Loucy (cell line): ENCODE measurements around the gene KRT32.
A peak's percentile ranks its signal among the peaks of the same experiment; 100 is the strongest.

ENCODE experiments used
- H2AFZ ChIP-seq: fragments of 200-600 bp; sonication (generic); 2 replicates; pipeline ENCODE4 v1.6.0; 2016; ENCODE audit warnings: antibody characterized with exemption, mild to moderate bottlenecking, low read length, moderate library complexity
- H3F3A ChIP-seq: fragments of 200-600 bp; 2 replicates; pipeline ENCODE4 v1.6.0; 2016; ENCODE audit warnings: antibody characterized with exemption, low read depth, mild to moderate bottlenecking
- H3K27me3 ChIP-seq: fragments of 200-600 bp; sonication (generic); 2 replicates; pipeline ENCODE4 v1.6.1; 2014; ENCODE audit warnings: low read length, mild to moderate bottlenecking; ENCODE audit not compliant: insufficient read depth, poor library complexity, severe bottlenecking
- H3K36me3 ChIP-seq: fragments of 200-600 bp; sonication (generic); 2 replicates; pipeline ENCODE4 v1.6.1; 2016; ENCODE audit warnings: low read length; ENCODE audit not compliant: insufficient read depth
- H3K4me1 ChIP-seq: fragments of 200-600 bp; sonication (generic); 2 replicates; pipeline ENCODE4 v1.5.1; 2014; ENCODE audit warnings: low read length, mild to moderate bottlenecking; ENCODE audit not compliant: insufficient read depth, poor library complexity, severe bottlenecking
- H3K4me2 ChIP-seq: fragments of 200-600 bp; sonication (generic); 2 replicates; pipeline ENCODE4 v1.6.0; 2014; ENCODE audit warnings: antibody characterized with exemption, low read length, low read depth, mild to moderate bottlenecking; ENCODE audit not compliant: poor library complexity, severe bottlenecking
- H3K4me3 ChIP-seq: fragments of 200-600 bp; sonication (generic); 2 replicates; pipeline ENCODE4 v1.5.1; 2014; ENCODE audit warnings: low read length, mild to moderate bottlenecking, mixed read lengths; ENCODE audit not compliant: poor library complexity, severe bottlenecking
- H3K79me2 ChIP-seq: fragments of 200-600 bp; sonication (generic); 2 replicates; pipeline ENCODE4 v1.6.1; 2014; ENCODE audit warnings: low read length; ENCODE audit not compliant: insufficient read depth
- H3K9ac ChIP-seq: fragments of 200-600 bp; sonication (generic); 2 replicates; pipeline ENCODE4 v1.6.0; 2014; ENCODE audit warnings: mild to moderate bottlenecking, low read depth, low read length, moderate library complexity; ENCODE audit not compliant: poor library complexity, severe bottlenecking
- H3K9me2 ChIP-seq: fragments of 200-600 bp; sonication (generic); replicated peaks from 2 replicates; pipeline ENCODE4 v1.6.1; 2016; ENCODE audit warnings: low read depth, low read length, mixed read lengths
- H3K9me3 ChIP-seq: fragments of 200-600 bp; sonication (generic); 2 replicates; pipeline ENCODE4 v1.6.1; 2014; ENCODE audit warnings: mild to moderate bottlenecking, antibody characterized with exemption, low read length, low read depth; ENCODE audit not compliant: insufficient read depth
- H4K20me1 ChIP-seq: fragments of 200-600 bp; sonication (generic); 2 replicates; pipeline ENCODE4 v1.6.0; 2014; ENCODE audit warnings: antibody characterized with exemption, low read length, mild to moderate bottlenecking; ENCODE audit not compliant: insufficient read depth, poor library complexity, severe bottlenecking
- CTCF ChIP-seq: fragments of 200-600 bp; sonication (generic); conservative IDR thresholded peaks from 2 replicates; pipeline ENCODE4 v1.5.1; 2014; ENCODE audit warnings: mild to moderate bottlenecking, antibody characterized with exemption, low read length
- EZH2phosphoT487 ChIP-seq: fragments of 200-600 bp; IDR thresholded peaks from 2 replicates; pipeline ENCODE4 v1.6.1; 2018; ENCODE audit warnings: antibody characterized with exemption, mild to moderate bottlenecking, moderate library complexity, borderline replicate concordance

The KRT32 gene

GRCh38 chr17:41492351-41492750 is 25.2 kb upstream of the KRT32 start:
- Histone ChIP-seq H3K9me3 (no peaks in the 10 kb centered on the region), H3K27me3 (no peaks in the 10 kb centered on the region), H3K9ac (no peak overlapping the region), H3K79me2 (no peaks in the 10 kb centered on the region), H3K4me1 (peaks cover 10% of the 10 kb centered on the region), H3K36me3 (no peaks in the 10 kb centered on the region), H3K9me2 (no peaks in the 10 kb centered on the region), H3F3A (no peaks in the 10 kb centered on the region), H3K4me3 (no peak overlapping the region), H2AFZ (no peak overlapping the region), H3K4me2 (no peak overlapping the region), H4K20me1 (no peaks in the 10 kb centered on the region)
- TF ChIP-seq EZH2phosphoT487 (no peak), CTCF (no peak)

- no peaks in the 10 kb centered on the region for H3K79me2 ChIP-seq
- no peak overlapping the region for H3K9ac ChIP-seq
- no peak overlapping the region for H3K4me3 ChIP-seq
- H3K27me3 ChIP-seq = no peaks in the 10 kb centered on the region
- TF ChIP-seq CTCF = no peak
- no peaks in the 10 kb centered on the region for H3K9me2 ChIP-seq
- H3K4me1 ChIP-seq = peaks cover 6% of the 10 kb centered on the region
- H3F3A ChIP-seq = no peaks in the 10 kb centered on the region
- no peaks in the 10 kb centered on the region for H3K9me3 ChIP-seq
- no peaks in the 10 kb centered on the region for H3K36me3 ChIP-seq
- no peaks in the 10 kb centered on the region for H4K20me1 ChIP-seq
- no peak overlapping the region for H3K4me2 ChIP-seq
- H2AFZ ChIP-seq = no peak overlapping the region
Measured at GRCh38 chr17:41491476-41491875, 24.3 kb upstream of the KRT32 start.

GRCh38 chr17:41490000-41490990 is 23.1 kb upstream of the KRT32 start:
- no peak for TF ChIP-seq EZH2phosphoT487
- no peak for TF ChIP-seq CTCF
- H4K20me1 ChIP-seq = no peaks in the 10 kb centered on the region
- no peaks in the 10 kb centered on the region for H3K27me3 ChIP-seq
- H3K9ac ChIP-seq = no peak overlapping the region
- H2AFZ ChIP-seq = peak overlapping the region; percentile 67
- no peak overlapping the region for H3K4me3 ChIP-seq
- peaks cover 6% of the 10 kb centered on the region for H3K4me1 ChIP-seq
- H3K9me3 ChIP-seq = no peaks in the 10 kb centered on the region
- H3K79me2 ChIP-seq = no peaks in the 10 kb centered on the region
- H3K9me2 ChIP-seq = no peaks in the 10 kb centered on the region
- no peaks in the 10 kb centered on the region for H3K36me3 ChIP-seq
- H3K4me2 ChIP-seq = peak overlapping the region; percentile 37
- H3F3A ChIP-seq = no peaks in the 10 kb centered on the region
